ENCODE results near the gene SDC4. TPM values are rescaled to one million over a fixed set of nuclear protein-coding genes. Genes with fewer than 3 reads are reported as not detected.

SDC4 gene
- total and polyA plus RNA-seq, 4 donors = 54.4 to 147 (median 83.6) TPM

GRCh38 chr20:45283551-45284057 is 64.6 kb downstream of the SDC4 start:
- H3K27me3 ChIP-seq (ENCODE audit: control insufficient read depth in 4 of 4, insufficient read depth in 4 of 4, low read length in 3 of 4) = no peaks in the 10 kb centered on the region
- no peak overlapping the region for H3K9ac ChIP-seq (ENCODE audit: low read depth in 1 of 2, low read length in 2 of 2)
- no peaks in the 10 kb centered on the region for H3K4me1 ChIP-seq (ENCODE audit: control insufficient read depth in 4 of 4, insufficient read depth in 4 of 4, low read length in 3 of 4)
- no peak overlapping the region for H3K4me3 ChIP-seq (ENCODE audit: low read depth in 1 of 3, low read length in 3 of 3)
- H3K27ac ChIP-seq (ENCODE audit: low read depth in 1 of 2, low read length in 2 of 2) = no peak overlapping the region
- H3K36me3 ChIP-seq (ENCODE audit: control insufficient read depth in 4 of 4, insufficient read depth in 3 of 4, low read depth in 1 of 4, low read length in 3 of 4) = no peaks in the 10 kb centered on the region
- 52% methylated on average over 4 of the region's 4 CpGs for WGBS
- no peak for DNase-seq (ENCODE audit: low spot score)
- no peaks in the 10 kb centered on the region for H3K9me3 ChIP-seq (ENCODE audit: control insufficient read depth in 4 of 4, low read length in 3 of 4)
- no peak for TF ChIP-seq NR2F2 (IDR thresholded peaks at IDR 0.05)
- TF ChIP-seq CTCF (IDR thresholded peaks at IDR 0.05; ENCODE audit: low read depth, low read length, missing input control) = no peak
- no peak for TF ChIP-seq REST (IDR thresholded peaks at IDR 0.05)
- no peak for TF ChIP-seq FOXA2 (IDR thresholded peaks at IDR 0.05)
- no peak for TF ChIP-seq JUND (IDR thresholded peaks at IDR 0.05)
- no peak for TF ChIP-seq SP1 (IDR thresholded peaks at IDR 0.05)
- TF ChIP-seq RAD21 (IDR thresholded peaks at IDR 0.05) = no peak
- no peak for TF ChIP-seq MAX (IDR thresholded peaks at IDR 0.05)
- TF ChIP-seq EGR1 (IDR thresholded peaks at IDR 0.05; ENCODE audit: low read depth in 2 of 2) = no peak
- no peak for TF ChIP-seq ZBTB33 (IDR thresholded peaks at IDR 0.05)
- no peak for TF ChIP-seq RXRA (IDR thresholded peaks at IDR 0.05)
- no peak for TF ChIP-seq HNF4A (conservative IDR thresholded peaks at IDR 0.05)
- no peak for TF ChIP-seq ATF3 (IDR thresholded peaks at IDR 0.05)
- TF ChIP-seq FOXA1 (IDR thresholded peaks at IDR 0.05) = no peak
- no peak for TF ChIP-seq GABPA (IDR thresholded peaks at IDR 0.05 in 1 of 2, conservative IDR thresholded peaks at IDR 0.05 in 1 of 2)
- TF ChIP-seq YY1 (IDR thresholded peaks at IDR 0.05) = no peak
- TF ChIP-seq TAF1 (conservative IDR thresholded peaks at IDR 0.05) = no peak
